Body of pancreas (tissue), 4 donors: ENCODE results near the gene HOXC4.

Source experiments
- POLR2A ChIP-seq, 3 donors: fragments of 450-650 bp; IDR thresholded peaks; one replicate each; pipeline ENCODE4 v1.6.1; 2016; ENCODE audit warnings: antibody characterized with exemption in 3 of 3, mild to moderate bottlenecking in 2 of 3
- TF ChIP-seq, protein P1 (sequence below), 7 experiments: fragments of 450-650 bp in 4 of 7; fragments of 200-600 bp in 3 of 7; sonication (generic) in 3 of 7; IDR thresholded peaks; one replicate each; pipeline ENCODE4 v1.5.1; 2016 to 2019; ENCODE audit warnings: antibody characterized with exemption in 7 of 7

DNA sequence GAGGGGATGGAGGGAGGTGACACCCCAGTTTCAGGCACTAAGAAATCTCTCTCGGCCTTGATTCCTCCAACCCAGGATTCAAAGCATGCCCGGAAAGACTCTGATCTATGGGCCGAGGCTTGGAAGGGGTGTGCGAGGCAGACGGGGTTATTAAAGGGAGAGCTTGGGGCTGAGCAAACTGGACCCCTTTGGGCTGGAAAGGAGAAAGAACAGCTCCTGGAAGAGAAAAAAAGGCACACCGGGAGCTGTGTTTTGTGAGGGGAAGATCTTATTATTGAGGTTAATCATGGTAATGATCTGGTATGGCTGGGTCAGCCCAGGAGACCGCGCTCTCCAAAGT, 5.7 kb upstream of the HOXC4 start:
- TF ChIP-seq, protein P1, sequence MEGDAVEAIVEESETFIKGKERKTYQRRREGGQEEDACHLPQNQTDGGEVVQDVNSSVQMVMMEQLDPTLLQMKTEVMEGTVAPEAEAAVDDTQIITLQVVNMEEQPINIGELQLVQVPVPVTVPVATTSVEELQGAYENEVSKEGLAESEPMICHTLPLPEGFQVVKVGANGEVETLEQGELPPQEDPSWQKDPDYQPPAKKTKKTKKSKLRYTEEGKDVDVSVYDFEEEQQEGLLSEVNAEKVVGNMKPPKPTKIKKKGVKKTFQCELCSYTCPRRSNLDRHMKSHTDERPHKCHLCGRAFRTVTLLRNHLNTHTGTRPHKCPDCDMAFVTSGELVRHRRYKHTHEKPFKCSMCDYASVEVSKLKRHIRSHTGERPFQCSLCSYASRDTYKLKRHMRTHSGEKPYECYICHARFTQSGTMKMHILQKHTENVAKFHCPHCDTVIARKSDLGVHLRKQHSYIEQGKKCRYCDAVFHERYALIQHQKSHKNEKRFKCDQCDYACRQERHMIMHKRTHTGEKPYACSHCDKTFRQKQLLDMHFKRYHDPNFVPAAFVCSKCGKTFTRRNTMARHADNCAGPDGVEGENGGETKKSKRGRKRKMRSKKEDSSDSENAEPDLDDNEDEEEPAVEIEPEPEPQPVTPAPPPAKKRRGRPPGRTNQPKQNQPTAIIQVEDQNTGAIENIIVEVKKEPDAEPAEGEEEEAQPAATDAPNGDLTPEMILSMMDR (IDR thresholded peaks at IDR 0.05): no peak
- no peak for TF ChIP-seq POLR2A (IDR thresholded peaks at IDR 0.05)
